22Rv1 (cell line): ENCODE measurements around the gene RREB1.

Experiments used
- CTCF ChIP-seq: fragments of 450-650 bp; IDR thresholded peaks from 2 replicates; pipeline ENCODE4 v1.5.1; 2017; ENCODE audit warnings: mild to moderate bottlenecking
- ZFX ChIP-seq: fragments of 450-650 bp; IDR thresholded peaks from 2 replicates; pipeline ENCODE4 v1.6.1; 2017; ENCODE audit warnings: antibody characterized with exemption, borderline replicate concordance

- TF ChIP-seq CTCF (no peak), ZFX (no peak)
Observed at GRCh38 chr6:7142918-7143475, 35.2 kb downstream of the RREB1 start.
